Lower leg skin (tissue), 4 donors: Measurements from ENCODE around the gene ULK2. TPM values are rescaled to one million over a fixed set of nuclear protein-coding genes. Genes with fewer than 3 reads are reported as not detected.

Source experiments
- DNase-seq, 2 donors: peaks; one replicate each; pipeline ENCODE4 v3.0.0-alpha.2; 2019; ENCODE audit warnings: low spot score in 2 of 2
- H3K4me3 ChIP-seq: fragments of 200-600 bp; sonication (generic); 2 replicates; pipeline ENCODE4 v1.5.1; 2017; ENCODE audit warnings: mild to moderate bottlenecking, low read depth; ENCODE audit not compliant: poor library complexity, severe bottlenecking
- POLR2A ChIP-seq, 2 donors: fragments of 450-650 bp; IDR thresholded peaks; one replicate each; pipeline ENCODE4 v1.6.1; 2016 to 2017; ENCODE audit warnings: antibody characterized with exemption in 2 of 2, mild to moderate bottlenecking in 1 of 2, moderate library complexity in 1 of 2
- WGBS, 2 donors: methylation state at CpG; one replicate each; pipeline ENCODE4 v1.1.5; 2018; 5-methylcytosine and 5-hydroxymethylcytosine counted together
- intact Hi-C: fragments of 100-400 bp; cut with DNase I; formaldehyde crosslinking; loops from one replicate; pipeline ENCODE4 v1.15.0; 2023; ENCODE audit warnings: low total_unique reads
- total RNA-seq, 4 donors: library from RNA; depleted of rRNA; stranded (reverse); fragments of >200 nt; gene quantifications; one replicate each; pipeline ENCODE4 v1.1.0, GENCODE V29; 2016
- TF ChIP-seq, protein P1 (sequence below), 3 donors: fragments of 450-650 bp; IDR thresholded peaks; one replicate each; pipeline ENCODE4 v1.5.1; 2016; ENCODE audit warnings: antibody characterized with exemption in 3 of 3, mild to moderate bottlenecking in 3 of 3, moderate library complexity in 2 of 3

ULK2 gene
- total RNA-seq, 4 donors from 2014 or later, result 10.0 to 24.8 (median 19.7) TPM

DNA sequence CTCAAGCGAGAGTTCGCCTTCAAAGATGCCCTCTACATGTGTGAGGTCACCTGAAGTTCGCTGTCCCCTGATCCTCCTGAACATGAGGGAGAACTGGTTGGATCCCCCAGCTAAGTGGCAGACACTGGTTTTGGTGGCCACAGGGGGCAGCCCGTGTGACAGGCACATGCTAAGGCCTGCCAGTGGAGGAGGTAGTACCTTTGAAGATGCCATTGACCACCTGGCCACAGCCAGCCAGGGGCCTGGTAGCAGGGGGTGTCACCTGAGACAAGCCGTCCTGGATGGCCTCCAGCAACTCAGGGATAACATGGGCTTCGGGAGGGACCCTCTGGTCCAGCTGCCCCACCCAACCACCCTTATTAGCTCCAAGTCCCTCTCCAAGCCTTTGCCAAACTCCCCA is 112.3 kb downstream of the ULK2 start:
- WGBS, 2 donors, result 93 to 96% methylated on average over 6 of the region's 6 CpGs
- H3K4me3 ChIP-seq, result no peak overlapping the region
- no peak for DNase-seq
- no peak for TF ChIP-seq POLR2A (IDR thresholded peaks at IDR 0.05)
- TF ChIP-seq, protein P1, sequence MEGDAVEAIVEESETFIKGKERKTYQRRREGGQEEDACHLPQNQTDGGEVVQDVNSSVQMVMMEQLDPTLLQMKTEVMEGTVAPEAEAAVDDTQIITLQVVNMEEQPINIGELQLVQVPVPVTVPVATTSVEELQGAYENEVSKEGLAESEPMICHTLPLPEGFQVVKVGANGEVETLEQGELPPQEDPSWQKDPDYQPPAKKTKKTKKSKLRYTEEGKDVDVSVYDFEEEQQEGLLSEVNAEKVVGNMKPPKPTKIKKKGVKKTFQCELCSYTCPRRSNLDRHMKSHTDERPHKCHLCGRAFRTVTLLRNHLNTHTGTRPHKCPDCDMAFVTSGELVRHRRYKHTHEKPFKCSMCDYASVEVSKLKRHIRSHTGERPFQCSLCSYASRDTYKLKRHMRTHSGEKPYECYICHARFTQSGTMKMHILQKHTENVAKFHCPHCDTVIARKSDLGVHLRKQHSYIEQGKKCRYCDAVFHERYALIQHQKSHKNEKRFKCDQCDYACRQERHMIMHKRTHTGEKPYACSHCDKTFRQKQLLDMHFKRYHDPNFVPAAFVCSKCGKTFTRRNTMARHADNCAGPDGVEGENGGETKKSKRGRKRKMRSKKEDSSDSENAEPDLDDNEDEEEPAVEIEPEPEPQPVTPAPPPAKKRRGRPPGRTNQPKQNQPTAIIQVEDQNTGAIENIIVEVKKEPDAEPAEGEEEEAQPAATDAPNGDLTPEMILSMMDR (IDR thresholded peaks at IDR 0.05), result no peak
- intact Hi-C loops, result loop anchor here (5.0 to 10.0 kb wide), 2 partner anchors 233 to 391 kb away; partner anchors contain the start of gene B9D1

DNA sequence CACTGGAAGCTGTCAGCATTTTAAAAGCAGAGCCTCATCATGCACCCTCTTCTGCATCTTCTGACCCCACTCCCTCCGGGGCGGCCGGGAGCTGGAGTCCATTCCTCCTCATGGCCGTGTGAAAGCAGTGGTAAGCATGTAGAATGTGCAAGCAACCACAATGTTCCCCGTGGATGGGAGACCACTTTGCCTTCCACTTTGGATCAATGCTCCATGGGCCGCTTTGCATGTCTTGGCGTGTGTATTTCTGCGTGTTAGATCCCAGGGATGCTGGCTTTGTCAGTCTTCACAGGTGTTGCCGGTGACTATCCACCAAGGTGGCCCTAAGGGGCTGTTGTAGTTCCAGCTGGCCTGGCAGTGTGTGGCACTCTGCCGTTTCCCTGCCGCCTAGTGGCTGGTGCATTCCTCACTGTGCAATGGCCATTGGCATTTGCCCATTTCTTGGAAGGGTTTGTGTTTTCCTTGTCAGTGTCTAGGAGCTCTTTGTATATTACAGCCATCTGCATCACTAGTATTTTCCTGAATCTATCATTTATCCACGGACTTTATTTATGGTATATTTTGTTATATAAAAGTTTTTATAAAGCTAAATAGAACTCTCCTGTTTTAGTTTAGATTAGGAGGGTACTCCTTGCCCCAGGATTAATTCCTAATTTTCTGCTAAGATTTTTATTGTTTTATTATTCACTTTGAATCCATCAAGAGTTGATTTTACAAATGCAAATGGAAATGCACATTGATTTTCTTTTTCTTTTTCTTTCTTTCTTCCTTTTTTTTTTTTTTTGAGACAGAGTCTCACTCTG is 113.9 kb downstream of the ULK2 start:
- no peak for DNase-seq

DNA sequence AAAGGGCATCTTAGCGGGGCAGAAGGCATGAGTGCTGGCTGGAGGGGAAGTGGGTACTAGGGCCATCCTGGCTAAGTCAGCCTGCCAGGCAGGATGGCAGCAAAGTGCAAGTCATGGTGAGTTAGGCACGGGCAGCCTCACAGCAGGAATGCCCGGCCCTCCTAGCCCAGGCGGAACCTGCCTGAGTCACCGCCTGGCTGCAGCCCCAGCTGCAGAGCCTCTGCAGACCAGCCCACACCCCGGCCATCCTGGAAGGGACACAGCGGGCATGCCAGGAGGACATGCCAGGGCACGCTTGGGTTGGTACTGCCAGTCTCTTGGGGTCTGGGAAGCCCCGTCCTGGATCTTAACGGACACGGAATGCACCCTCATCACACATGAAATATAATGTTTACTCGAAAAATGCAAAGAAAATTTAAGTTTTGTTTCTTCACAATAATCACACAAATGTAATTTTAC is 114.7 kb downstream of the ULK2 start:
- WGBS, 2 donors, result 19 to 29% methylated on average over 8 to 12 of the region's 12 CpGs
- no peak overlapping the region for H3K4me3 ChIP-seq
- intact Hi-C loops, result loop anchor here (10.0 kb wide), 1 partner anchor 388 kb away; the partner anchor contains the start of gene B9D1
- peak; percentile 60 to 92 for DNase-seq
- TF ChIP-seq, protein P1 (IDR thresholded peaks at IDR 0.05), result no peak
- TF ChIP-seq POLR2A (IDR thresholded peaks at IDR 0.05), result no peak

More for the DNA sequence above, 113.9 kb downstream of the ULK2 start:
- H3K4me3 ChIP-seq, result no peak overlapping the region
- intact Hi-C loops, result loop anchor here (10.0 kb wide), 1 partner anchor 389 kb away; the partner anchor contains the start of gene B9D1
- 45 to 54% methylated on average over 12 of the region's 12 CpGs for WGBS, 2 donors
- TF ChIP-seq POLR2A (IDR thresholded peaks at IDR 0.05), result no peak
- TF ChIP-seq, protein P1 (IDR thresholded peaks at IDR 0.05), result peak in 1 of 3 donors; percentile 27

DNA sequence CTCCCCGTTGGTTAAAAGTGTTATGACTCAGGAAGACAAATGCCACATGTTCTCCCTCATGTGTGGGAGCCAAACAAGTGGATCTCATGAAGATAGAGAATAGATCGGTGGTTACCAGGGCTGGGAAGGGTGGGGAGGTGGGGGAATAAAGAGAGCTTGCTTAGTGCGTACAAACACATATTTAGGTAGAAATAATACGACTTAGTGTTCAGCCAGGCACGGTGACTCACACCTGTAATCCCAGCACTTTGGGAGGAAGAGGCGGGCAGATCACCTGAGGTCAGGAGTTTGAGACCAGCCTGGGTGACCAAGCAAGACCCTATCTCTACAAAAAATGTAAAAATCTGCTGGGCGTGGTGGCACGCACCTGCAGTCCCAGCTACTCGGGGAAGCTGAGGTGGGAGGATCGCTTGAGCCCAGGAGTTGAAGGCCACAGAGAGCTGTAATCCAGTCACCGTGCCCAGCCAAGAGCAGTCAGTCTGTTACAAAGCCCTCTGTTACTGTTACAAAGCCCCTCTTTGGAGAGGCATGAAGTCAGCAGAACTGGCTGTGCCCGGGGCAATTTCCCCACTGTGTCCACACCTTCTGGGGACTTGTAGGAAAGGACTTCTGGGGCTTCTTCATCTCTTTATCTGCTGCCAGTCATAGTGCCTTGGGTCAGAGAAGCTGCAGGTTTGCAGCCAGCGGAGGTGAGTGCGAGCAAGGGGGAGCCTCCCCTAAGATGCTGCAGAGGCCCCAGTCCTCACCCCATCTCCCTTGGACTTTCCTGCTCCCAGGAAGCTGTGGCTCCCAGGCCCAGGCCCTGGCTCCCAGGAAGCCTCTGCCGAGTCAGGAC is 115.3 kb downstream of the ULK2 start:
- TF ChIP-seq, protein P1 (IDR thresholded peaks at IDR 0.05), result no peak
- TF ChIP-seq POLR2A (IDR thresholded peaks at IDR 0.05), result no peak
- WGBS, 2 donors, result 67 to 70% methylated on average over 14 to 15 of the region's 15 CpGs
- intact Hi-C loops, result loop anchor here (10.0 kb wide), 1 partner anchor 388 kb away; the partner anchor contains the start of gene B9D1
- H3K4me3 ChIP-seq, result no peak overlapping the region
- DNase-seq, result no peak

- no peak overlapping the region for H3K4me3 ChIP-seq
- intact Hi-C loops, result loop anchor here (10.0 kb wide), 1 partner anchor 386 kb away; the partner anchor contains the start of gene B9D1
- 75 to 80% methylated on average over 3 of the region's 3 CpGs for WGBS, 2 donors
- no peak for DNase-seq
- no peak for TF ChIP-seq POLR2A (IDR thresholded peaks at IDR 0.05)
- TF ChIP-seq, protein P1 (IDR thresholded peaks at IDR 0.05), result no peak
Measured at GRCh38 chr17:19750835-19751234, 116.9 kb downstream of the ULK2 start.
